Progenitor cell of endocrine pancreas (in vitro differentiated cells): ENCODE data around the gene KRTAP4-7. TPM values are rescaled to one million over a fixed set of nuclear protein-coding genes. Genes with fewer than 3 reads are reported as not detected.
"Not testable (repeated sequence)": the region's sequence is repeated elsewhere in the genome, so short reads cannot be mapped to it uniquely, and the experiment has no call there.

Experiments
- DNase-seq: peaks from one replicate; pipeline ENCODE4 v3.0.0; 2021; ENCODE audit warnings: low spot score; ENCODE audit not compliant: unreplicated experiment
- H3K27ac Mint-ChIP-seq: 2 replicates; pipeline ENCODE4 v1.8.0; 2021; ENCODE audit warnings: mild to moderate bottlenecking, moderate library complexity, mixed read lengths
- H3K27me3 Mint-ChIP-seq: 2 replicates; pipeline ENCODE4 v1.8.0; 2021; ENCODE audit warnings: mixed read lengths
- H3K36me3 Mint-ChIP-seq: 2 replicates; pipeline ENCODE4 v1.8.0; 2022; ENCODE audit warnings: mixed read lengths; ENCODE audit not compliant: insufficient read depth
- H3K4me1 Mint-ChIP-seq: 2 replicates; pipeline ENCODE4 v1.8.0; 2021; ENCODE audit warnings: low read depth, mixed read lengths
- H3K4me3 Mint-ChIP-seq: 2 replicates; pipeline ENCODE4 v1.8.0; 2021; ENCODE audit warnings: low read depth, mild to moderate bottlenecking, moderate library complexity, mixed read lengths
- H3K9me3 Mint-ChIP-seq: 2 replicates; pipeline ENCODE4 v1.8.0; 2021; ENCODE audit warnings: low read depth, mixed read lengths
- CTCF ChIP-seq: fragments of 200-600 bp; sonication (generic); IDR thresholded peaks from one replicate; pipeline ENCODE4 v1.5.0; 2021; ENCODE audit warnings: antibody characterized with exemption, mild to moderate bottlenecking; ENCODE audit not compliant: unreplicated experiment
- total RNA-seq: library from RNA; stranded (reverse); gene quantifications from 2 replicates; pipeline ENCODE4 v1.2.1, GENCODE V29; 2021

KRTAP4-7 gene
- total RNA-seq, 1 donor from 2014 or later = not detected

- peaks cover 4% of the 10 kb centered on the region for H3K9me3 Mint-ChIP-seq
- H3K36me3 Mint-ChIP-seq = no peaks in the 10 kb centered on the region
- peaks cover 6% of the 10 kb centered on the region for H3K4me1 Mint-ChIP-seq
- no peak for DNase-seq
- H3K4me3 Mint-ChIP-seq = no peak overlapping the region
- H3K27ac Mint-ChIP-seq = no peak overlapping the region
- TF ChIP-seq CTCF = no peak
- H3K27me3 Mint-ChIP-seq = peaks cover 8% of the 10 kb centered on the region
These were observed 19.9 kb downstream of the KRTAP4-7 start for GRCh38 chr17:41103896-41104295.

GRCh38 chr17:41104386-41105038 lies 20.6 kb downstream of the KRTAP4-7 start:
- not testable (repeated sequence) for H3K36me3 Mint-ChIP-seq, H3K9me3 Mint-ChIP-seq, H3K27ac Mint-ChIP-seq, H3K4me1 Mint-ChIP-seq, H3K27me3 Mint-ChIP-seq, DNase-seq, H3K4me3 Mint-ChIP-seq

- not testable (repeated sequence) for H3K9me3 Mint-ChIP-seq, H3K27ac Mint-ChIP-seq, H3K4me3 Mint-ChIP-seq, DNase-seq, H3K4me1 Mint-ChIP-seq, H3K36me3 Mint-ChIP-seq, H3K27me3 Mint-ChIP-seq
These were observed 21.4 kb downstream of the KRTAP4-7 start, which contains the start of gene KRTAP4-9 for GRCh38 chr17:41105347-41105746. TSS of gene KRTAP4-9 (plus strand) at chr17:41105389. CDS start at chr17:41105389, 0 bp downstream.

- Mint-ChIP-seq H3K36me3 (no peaks in the 10 kb centered on the region), H3K9me3 (peaks cover 12% of the 10 kb centered on the region), H3K4me3 (no peak overlapping the region), H3K27ac (no peak overlapping the region), H3K27me3 (peaks cover 5% of the 10 kb centered on the region), H3K4me1 (peaks cover 6% of the 10 kb centered on the region)
- DNase-seq = no peak
- TF ChIP-seq CTCF = no peak
These were observed 24.0 kb downstream of the KRTAP4-7 start for GRCh38 chr17:41107941-41108450.

- not testable (repeated sequence) for H3K27ac Mint-ChIP-seq
These were observed 24.9 kb downstream of the KRTAP4-7 start for GRCh38 chr17:41108728-41109386.

GRCh38 chr17:41111151-41111885 lies 27.4 kb downstream of the KRTAP4-7 start:
- H3K27me3 Mint-ChIP-seq = no peaks in the 10 kb centered on the region
- no peak overlapping the region for H3K4me3 Mint-ChIP-seq
- H3K36me3 Mint-ChIP-seq = no peaks in the 10 kb centered on the region
- no peak for DNase-seq
- no peak overlapping the region for H3K27ac Mint-ChIP-seq
- no peak for TF ChIP-seq CTCF
- H3K9me3 Mint-ChIP-seq = peaks cover 12% of the 10 kb centered on the region
- peaks cover 21% of the 10 kb centered on the region for H3K4me1 Mint-ChIP-seq

More at GRCh38 chr17:41108728-41109386, 24.9 kb downstream of the KRTAP4-7 start:
- H3K4me3 Mint-ChIP-seq, DNase-seq, H3K36me3 Mint-ChIP-seq, H3K4me1 Mint-ChIP-seq, H3K27me3 Mint-ChIP-seq: not testable (repeated sequence)
- peaks cover 12% of the 10 kb centered on the region for H3K9me3 Mint-ChIP-seq
